MCF 10A (cell line): ENCODE data around the gene AP1M2. TPM values are rescaled to one million over a fixed set of nuclear protein-coding genes. Genes with fewer than 3 reads are reported as not detected.
A peak's percentile ranks its signal among the peaks of the same experiment; 100 is the strongest.

Experiments
- BruUV-seq: library from RNA; stranded (reverse); fragments of 400-500 nt; replicated peaks from 2 replicates; lab custom pipeline; 2021; lab: Mats Ljungman, UMichigan
- CTCF ChIA-PET: fragments of 300-600 bp; sonication (Branson Sonifier 250); formaldehyde crosslinking; extraction: SDS; loops from one replicate; lab custom pipeline; 2021; ENCODE audit warnings: antibody characterized with exemption, inconsistent platforms; lab: Yijun Ruan, JAX
- POLR2A ChIA-PET: fragments of 300-600, 350-650 bp; sonication (Branson Sonifier 250); formaldehyde crosslinking; extraction: SDS; loops from one replicate; lab custom pipeline; 2020; ENCODE audit warnings: antibody characterized with exemption, inconsistent platforms; lab: Yijun Ruan, JAX
- DNase-seq: peaks from one replicate; pipeline ENCODE4 v3.0.0-alpha.2; 2018; ENCODE audit not compliant: unreplicated experiment
- H3K27ac Mint-ChIP-seq: one replicate; pipeline ENCODE4 v1.8.0; 2022; ENCODE audit warnings: mild to moderate bottlenecking, low read depth, mixed read lengths; ENCODE audit not compliant: unreplicated experiment
- H3K27me3 Mint-ChIP-seq: one replicate; pipeline ENCODE4 v1.8.0; 2022; ENCODE audit warnings: mixed read lengths; ENCODE audit not compliant: insufficient read depth, unreplicated experiment
- H3K36me3 Mint-ChIP-seq: one replicate; pipeline ENCODE4 v1.8.0; 2022; ENCODE audit warnings: mild to moderate bottlenecking, moderate library complexity, mixed read lengths; ENCODE audit not compliant: insufficient read depth, unreplicated experiment
- H3K4me1 Mint-ChIP-seq: one replicate; pipeline ENCODE4 v1.8.0; 2022; ENCODE audit warnings: mixed read lengths; ENCODE audit not compliant: insufficient read depth, unreplicated experiment
- H3K4me3 Mint-ChIP-seq: one replicate; pipeline ENCODE4 v1.8.0; 2022; ENCODE audit warnings: mild to moderate bottlenecking, moderate library complexity, mixed read lengths; ENCODE audit not compliant: unreplicated experiment
- H3K9me3 Mint-ChIP-seq: one replicate; pipeline ENCODE4 v1.8.0; 2022; ENCODE audit warnings: mixed read lengths; ENCODE audit not compliant: unreplicated experiment
- intact Hi-C: fragments of 100-400 bp; cut with micrococcal nuclease; formaldehyde crosslinking; loops from 2 replicates; pipeline ENCODE4 v1.14.1; 2022
- total RNA-seq: library from RNA; stranded (reverse); gene quantifications from 2 replicates; pipeline ENCODE4 v1.2.3, GENCODE V29; 2022
- TF ChIP-seq, protein P1 (sequence below): fragments of 200-600 bp; IDR thresholded peaks from one replicate; pipeline ENCODE4 v1.8.0; 2022; ENCODE audit warnings: antibody characterized with exemption, mild to moderate bottlenecking; ENCODE audit not compliant: unreplicated experiment

Gene AP1M2
- total RNA-seq, 1 experiment from 2014 or later = 6.1 TPM

DNA sequence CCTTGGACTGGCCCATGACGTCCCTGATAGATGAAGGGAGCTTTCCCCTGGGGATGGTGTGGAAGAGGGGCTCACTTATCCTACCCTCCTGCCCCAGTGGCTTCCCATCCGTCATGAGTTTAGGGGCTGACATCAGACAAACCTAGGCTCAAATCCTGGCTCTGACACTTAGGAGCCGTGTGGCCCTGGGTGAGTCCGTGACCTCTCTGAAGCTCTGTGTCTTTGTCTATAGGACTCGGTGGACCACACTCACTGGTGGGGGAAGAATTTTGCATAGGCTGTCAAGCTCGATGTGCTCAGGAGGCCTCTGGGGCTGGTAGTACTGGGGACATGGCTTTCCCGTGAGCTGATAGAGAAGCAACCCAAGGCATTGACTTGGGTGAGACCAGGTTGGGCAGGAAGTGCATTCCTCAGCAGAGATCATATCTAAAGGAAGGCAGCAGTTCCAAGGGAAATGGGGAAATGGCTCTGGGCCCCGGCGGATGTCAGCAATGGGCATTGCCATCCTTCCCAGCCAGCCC is 17.4 kb upstream of the AP1M2 start:
- Mint-ChIP-seq H3K9me3 (no peaks in the 10 kb centered on the region), H3K27ac (no peak overlapping the region), H3K27me3 (peaks cover 15% of the 10 kb centered on the region), H3K36me3 (no peaks in the 10 kb centered on the region), H3K4me3 (no peak overlapping the region), H3K4me1 (no peaks in the 10 kb centered on the region)
- POLR2A ChIA-PET = interaction anchor here (1.1 kb wide), 1 partner anchor 21 kb away, joined by 5 read pairs; the partner anchor contains the start of gene SLC44A2
- BruUV-seq = no TSS peak
- DNase-seq = no peak
- CTCF ChIA-PET = interaction anchor here (0.6 to 2.0 kb wide), 4 partner anchors 24 to 735 kb away, joined by 3 to 5 read pairs (median 4); partner anchors contain the start of gene RAB3D
- intact Hi-C loops = no loop called here
- TF ChIP-seq, protein P1, sequence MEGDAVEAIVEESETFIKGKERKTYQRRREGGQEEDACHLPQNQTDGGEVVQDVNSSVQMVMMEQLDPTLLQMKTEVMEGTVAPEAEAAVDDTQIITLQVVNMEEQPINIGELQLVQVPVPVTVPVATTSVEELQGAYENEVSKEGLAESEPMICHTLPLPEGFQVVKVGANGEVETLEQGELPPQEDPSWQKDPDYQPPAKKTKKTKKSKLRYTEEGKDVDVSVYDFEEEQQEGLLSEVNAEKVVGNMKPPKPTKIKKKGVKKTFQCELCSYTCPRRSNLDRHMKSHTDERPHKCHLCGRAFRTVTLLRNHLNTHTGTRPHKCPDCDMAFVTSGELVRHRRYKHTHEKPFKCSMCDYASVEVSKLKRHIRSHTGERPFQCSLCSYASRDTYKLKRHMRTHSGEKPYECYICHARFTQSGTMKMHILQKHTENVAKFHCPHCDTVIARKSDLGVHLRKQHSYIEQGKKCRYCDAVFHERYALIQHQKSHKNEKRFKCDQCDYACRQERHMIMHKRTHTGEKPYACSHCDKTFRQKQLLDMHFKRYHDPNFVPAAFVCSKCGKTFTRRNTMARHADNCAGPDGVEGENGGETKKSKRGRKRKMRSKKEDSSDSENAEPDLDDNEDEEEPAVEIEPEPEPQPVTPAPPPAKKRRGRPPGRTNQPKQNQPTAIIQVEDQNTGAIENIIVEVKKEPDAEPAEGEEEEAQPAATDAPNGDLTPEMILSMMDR = no peak

DNA sequence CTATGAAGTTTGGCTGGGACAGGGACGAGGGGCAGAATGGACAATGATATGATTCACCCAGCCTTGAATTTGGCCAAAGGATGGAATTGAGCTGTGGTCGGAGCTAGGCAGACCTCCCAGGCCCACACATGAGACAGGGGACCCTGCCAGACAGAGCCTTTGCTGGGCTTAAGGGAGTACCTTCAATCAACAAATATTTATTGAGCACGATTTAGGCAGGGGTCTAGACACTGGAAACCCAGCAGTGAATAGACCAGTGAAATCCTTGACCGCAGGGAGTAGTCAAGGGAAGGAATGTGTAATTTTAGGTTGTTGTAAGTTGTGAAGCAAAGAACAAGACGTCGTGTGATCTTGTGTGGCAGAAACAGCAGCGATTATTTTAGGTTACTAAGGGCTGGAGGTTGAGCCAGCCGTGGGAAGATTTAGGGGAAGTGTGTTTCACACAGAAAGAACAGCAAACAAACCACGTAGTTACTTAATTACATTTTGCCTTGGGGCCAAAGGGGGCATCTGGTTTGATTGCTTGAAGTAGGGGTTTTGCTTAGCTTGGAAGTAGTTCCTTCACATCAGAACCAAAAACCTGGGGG is 16.9 kb upstream of the AP1M2 start:
- CTCF ChIA-PET = interaction anchor here (0.6 to 2.0 kb wide), 3 partner anchors 40 to 736 kb away, joined by 3 to 5 read pairs (median 3); partner anchors contain the start of gene RAB3D
- H3K4me1 Mint-ChIP-seq = no peaks in the 10 kb centered on the region

DNA sequence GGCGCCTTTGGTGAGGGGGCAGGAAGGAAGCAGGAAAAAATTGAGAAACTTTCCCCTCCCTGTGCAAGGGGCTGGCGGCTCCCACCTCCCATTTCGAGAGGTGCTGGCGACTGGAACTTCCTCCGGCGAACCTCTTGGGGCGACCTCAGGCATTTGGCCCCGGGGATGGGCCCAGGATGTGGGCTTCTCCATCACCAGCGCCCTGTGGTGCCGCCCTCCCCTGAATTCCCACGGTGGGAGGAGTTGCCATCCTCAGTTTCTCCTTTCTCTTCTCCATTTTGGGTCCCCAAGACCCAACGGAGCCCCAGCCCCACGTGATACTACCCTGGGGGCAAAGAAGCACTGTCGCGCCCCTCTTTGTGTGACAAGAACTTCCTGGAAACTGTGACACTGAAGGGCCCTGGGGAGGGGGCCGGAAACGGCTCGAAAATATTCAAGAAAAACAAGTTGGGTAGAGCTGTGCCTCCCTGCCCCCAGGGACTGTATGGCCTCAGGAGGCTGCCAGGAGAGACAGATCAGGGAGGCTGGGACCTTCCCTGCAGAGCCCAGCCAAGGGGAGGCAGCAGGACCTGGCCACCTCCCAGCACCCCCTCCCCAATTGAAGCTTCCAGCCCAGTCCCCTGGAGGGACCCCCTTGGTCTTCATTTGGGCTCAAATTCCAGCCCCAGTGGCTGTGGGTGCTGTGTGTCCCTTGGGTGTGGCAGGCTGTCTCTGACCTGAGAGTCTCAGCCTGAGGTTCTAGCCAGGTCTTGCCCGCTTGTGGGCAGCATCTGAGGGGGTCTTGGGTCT is 16.2 kb upstream of the AP1M2 start:
- TF ChIP-seq, protein P1 = no peak
- no peaks in the 10 kb centered on the region for H3K36me3 Mint-ChIP-seq
- no peaks in the 10 kb centered on the region for H3K4me1 Mint-ChIP-seq
- peaks cover 15% of the 10 kb centered on the region for H3K27me3 Mint-ChIP-seq
- H3K27ac Mint-ChIP-seq = no peak overlapping the region
- intact Hi-C loops = loop anchor here (2.0 kb wide), 1 partner anchor 14 kb away; no protein-coding TSS in a partner anchor
- no peak for DNase-seq
- peak overlapping the region; percentile 60 for H3K4me3 Mint-ChIP-seq
- CTCF ChIA-PET = no interaction called here
- no TSS peak for BruUV-seq
- no peaks in the 10 kb centered on the region for H3K9me3 Mint-ChIP-seq
- POLR2A ChIA-PET = interaction anchor here (1.1 kb wide), 2 partner anchors 17 to 22 kb away, joined by 5 read pairs; partner anchors contain the start of gene SLC44A2

More for the DNA sequence above, 16.9 kb upstream of the AP1M2 start:
- Mint-ChIP-seq H3K27ac (no peak overlapping the region), H3K36me3 (no peaks in the 10 kb centered on the region), H3K9me3 (no peaks in the 10 kb centered on the region), H3K27me3 (peaks cover 15% of the 10 kb centered on the region), H3K4me3 (peak overlapping the region; percentile 60)
- intact Hi-C loops = loop anchor here (2.0 kb wide), 1 partner anchor 13 kb away; no protein-coding TSS in a partner anchor
- no peak for DNase-seq
- POLR2A ChIA-PET = interaction anchor here (1.1 kb wide), 1 partner anchor 21 kb away, joined by 5 read pairs; the partner anchor contains the start of gene SLC44A2
- BruUV-seq = no TSS peak
- TF ChIP-seq, protein P1 = no peak
